Fibroblast of lung (primary cell): Measurements from ENCODE around the gene ETNK2. TPM values are rescaled to one million over a fixed set of nuclear protein-coding genes. Genes with fewer than 3 reads are reported as not detected.

Experiments
- DNase-seq, 2 donors: peaks; one replicate each; pipeline versions ENCODE4 v3.0.0 to v3.0.0-alpha.2; 2010; ENCODE audit warnings: low read depth in 2 of 2
- H2AFZ ChIP-seq: 2 replicates; pipeline ENCODE4 v1.5.1; 2012; ENCODE audit warnings: low read length, control low read depth, inconsistent platforms
- H3K27ac ChIP-seq: 2 replicates; pipeline ENCODE4 v1.5.1; 2011; ENCODE audit warnings: low read length, control low read depth; ENCODE audit not compliant: insufficient read depth
- H3K27me3 ChIP-seq: 2 replicates; pipeline ENCODE4 v1.5.1; 2011; ENCODE audit warnings: mild to moderate bottlenecking, low read length; ENCODE audit not compliant: control insufficient read depth, insufficient read depth
- H3K36me3 ChIP-seq: 2 replicates; pipeline ENCODE4 v1.5.1; 2011; ENCODE audit warnings: low read length; ENCODE audit not compliant: control insufficient read depth, insufficient read depth
- H3K4me1 ChIP-seq: 2 replicates; pipeline ENCODE4 v1.5.1; 2011; ENCODE audit warnings: low read length; ENCODE audit not compliant: control insufficient read depth, insufficient read depth; ENCODE audit errors: extremely low read depth
- H3K4me2 ChIP-seq: 2 replicates; pipeline ENCODE4 v1.5.1; 2011; ENCODE audit warnings: low read length, control low read depth; ENCODE audit not compliant: insufficient read depth; ENCODE audit errors: extremely low read depth
- H3K4me3 ChIP-seq, 4 experiments: fragments of 200-600 bp in 1 of 4; sonication (generic) in 1 of 4; replicated peaks in 1 of 4; 2 replicates each; pipeline ENCODE4 v1.5.1; 2011 to 2016; ENCODE audit warnings: low read length in 4 of 4, low read depth in 3 of 4, mild to moderate bottlenecking in 3 of 4, control low read depth in 2 of 4, inconsistent platforms in 1 of 4, mixed read lengths in 1 of 4; ENCODE audit not compliant: insufficient read depth in 1 of 4; ENCODE audit errors: control extremely low read depth in 1 of 4
- H3K79me2 ChIP-seq: 2 replicates; pipeline ENCODE4 v1.5.1; 2012; ENCODE audit warnings: mild to moderate bottlenecking, low read length, inconsistent platforms; ENCODE audit not compliant: control insufficient read depth, insufficient read depth
- H3K9ac ChIP-seq: 2 replicates; pipeline ENCODE4 v1.5.1; 2011; ENCODE audit warnings: mild to moderate bottlenecking, low read length, control low read depth; ENCODE audit not compliant: insufficient read depth
- H3K9me3 ChIP-seq: 2 replicates; pipeline ENCODE4 v1.5.1; 2012; ENCODE audit warnings: low read depth, low read length; ENCODE audit not compliant: control insufficient read depth, insufficient read depth
- H4K20me1 ChIP-seq: 2 replicates; pipeline ENCODE4 v1.5.1; 2011; ENCODE audit warnings: low read length; ENCODE audit not compliant: control insufficient read depth, insufficient read depth; ENCODE audit errors: extremely low read depth
- EZH2 ChIP-seq: IDR thresholded peaks from 2 replicates; pipeline ENCODE4 v1.5.1; 2012; ENCODE audit warnings: low read length, control low read depth, mild to moderate bottlenecking; ENCODE audit errors: missing control alignments
- polyA plus RNA-seq, 2 donors: library from polyadenylated mRNA; depleted of rRNA in 1 of 2; stranded (reverse) in 1 of 2; unstranded in 1 of 2; fragments of >200 nt; gene quantifications; 2 replicates each; pipeline ENCODE4 v1.2.1, GENCODE V29; 2011 to 2012; ENCODE audit warnings: missing spikeins in 1 of 2
- total RNA-seq: library from RNA; depleted of rRNA; stranded (reverse); fragments of >200 nt; gene quantifications from 2 replicates; pipeline ENCODE4 v1.2.1, GENCODE V29; 2014
- TF ChIP-seq, protein P1 (sequence below), 2 donors: IDR thresholded peaks in 1 of 2; conservative IDR thresholded peaks in 1 of 2; 1 replicate in 1 of 2; 2 replicates in 1 of 2; pipeline ENCODE4 v1.5.1; 2011 to 2012; ENCODE audit warnings: low read length in 2 of 2, control low read depth in 1 of 2, inconsistent platforms in 1 of 2, low read depth in 1 of 2, mild to moderate bottlenecking in 1 of 2

Gene ETNK2
- total and polyA plus RNA-seq, 2 donors (not counting 1 experiment from before 2014, with no cell fraction given), result 1.7 to 4.0 TPM

DNA sequence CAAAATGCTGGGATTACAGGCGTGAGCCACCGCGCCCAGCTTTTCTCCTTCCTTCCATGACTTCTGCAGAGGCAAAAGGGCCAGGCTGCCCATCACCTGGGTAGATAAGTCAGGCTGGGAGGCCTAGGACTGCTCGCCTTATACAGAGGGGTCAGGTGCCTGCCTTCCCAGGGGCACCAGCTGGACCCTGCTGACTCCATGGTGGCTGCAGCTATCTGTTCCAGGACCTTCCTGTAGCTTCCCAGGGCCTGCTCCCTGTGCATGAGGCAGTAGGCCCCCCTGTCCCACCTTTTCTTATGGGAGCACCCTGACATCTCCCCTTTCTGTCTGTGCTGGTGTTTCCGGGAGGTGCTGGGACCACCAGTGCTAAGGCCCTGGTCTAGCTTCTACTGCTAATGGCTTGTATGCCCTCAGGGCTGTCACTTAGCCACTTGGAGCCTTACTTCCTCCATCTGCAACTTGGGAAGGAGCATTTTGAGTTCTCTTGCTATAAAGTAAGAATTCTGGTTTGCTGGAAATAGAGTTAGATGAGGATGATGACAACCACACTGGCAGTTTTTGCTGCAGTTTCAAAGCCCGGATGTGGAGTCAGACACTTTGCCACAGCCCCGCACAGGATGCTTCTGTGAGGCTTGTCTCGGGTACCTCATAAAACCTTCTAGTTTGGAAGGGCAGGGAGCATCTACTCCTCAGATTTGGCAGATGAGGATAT, 64.5 kb downstream of the ETNK2 start:
- Histone ChIP-seq H2AFZ (no peak overlapping the region), H3K4me3 (no peak overlapping the region), H3K27me3 (no peaks in the 10 kb centered on the region), H3K79me2 (no peaks in the 10 kb centered on the region), H3K9ac (no peak overlapping the region), H3K27ac (no peak overlapping the region), H3K9me3 (no peaks in the 10 kb centered on the region), H3K36me3 (no peaks in the 10 kb centered on the region), H4K20me1 (no peaks in the 10 kb centered on the region), H3K4me2 (no peak overlapping the region), H3K4me1 (peaks cover 5% of the 10 kb centered on the region)
- DNase-seq, result no peak
- TF ChIP-seq EZH2, result no peak
- TF ChIP-seq, protein P1, sequence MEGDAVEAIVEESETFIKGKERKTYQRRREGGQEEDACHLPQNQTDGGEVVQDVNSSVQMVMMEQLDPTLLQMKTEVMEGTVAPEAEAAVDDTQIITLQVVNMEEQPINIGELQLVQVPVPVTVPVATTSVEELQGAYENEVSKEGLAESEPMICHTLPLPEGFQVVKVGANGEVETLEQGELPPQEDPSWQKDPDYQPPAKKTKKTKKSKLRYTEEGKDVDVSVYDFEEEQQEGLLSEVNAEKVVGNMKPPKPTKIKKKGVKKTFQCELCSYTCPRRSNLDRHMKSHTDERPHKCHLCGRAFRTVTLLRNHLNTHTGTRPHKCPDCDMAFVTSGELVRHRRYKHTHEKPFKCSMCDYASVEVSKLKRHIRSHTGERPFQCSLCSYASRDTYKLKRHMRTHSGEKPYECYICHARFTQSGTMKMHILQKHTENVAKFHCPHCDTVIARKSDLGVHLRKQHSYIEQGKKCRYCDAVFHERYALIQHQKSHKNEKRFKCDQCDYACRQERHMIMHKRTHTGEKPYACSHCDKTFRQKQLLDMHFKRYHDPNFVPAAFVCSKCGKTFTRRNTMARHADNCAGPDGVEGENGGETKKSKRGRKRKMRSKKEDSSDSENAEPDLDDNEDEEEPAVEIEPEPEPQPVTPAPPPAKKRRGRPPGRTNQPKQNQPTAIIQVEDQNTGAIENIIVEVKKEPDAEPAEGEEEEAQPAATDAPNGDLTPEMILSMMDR (conservative IDR thresholded peaks at IDR 0.05 in 1 of 2, IDR thresholded peaks at IDR 0.05 in 1 of 2; ENCODE audit: low read depth in 1 of 2, low read length in 2 of 2), result no peak

DNA sequence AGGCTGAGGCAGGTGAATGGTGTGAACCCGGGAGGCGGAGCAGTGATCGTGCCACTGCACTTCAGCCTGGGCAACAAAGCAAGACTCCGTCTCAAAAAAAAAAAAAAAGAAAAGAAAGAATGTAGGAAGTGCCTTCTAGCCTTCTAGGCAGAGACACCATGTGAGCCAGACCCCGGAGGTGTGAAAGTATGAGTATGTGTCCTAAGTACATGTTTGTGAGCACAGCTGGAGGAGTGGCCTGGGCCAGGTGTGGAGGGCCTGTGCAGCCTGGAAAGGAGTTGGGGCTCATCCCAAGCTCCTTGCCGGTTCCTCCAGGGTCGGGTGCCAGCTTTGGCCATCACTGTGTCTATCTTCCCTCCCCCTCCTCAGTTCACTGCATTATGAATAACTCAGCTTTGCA, 66.0 kb downstream of the ETNK2 start:
- H3K27ac ChIP-seq, result no peak overlapping the region
- no peaks in the 10 kb centered on the region for H3K27me3 ChIP-seq
- H3K79me2 ChIP-seq, result no peaks in the 10 kb centered on the region
- H3K9ac ChIP-seq, result no peak overlapping the region
- no peak overlapping the region for H2AFZ ChIP-seq
- TF ChIP-seq EZH2, result no peak
- no peaks in the 10 kb centered on the region for H3K36me3 ChIP-seq
- peaks cover 5% of the 10 kb centered on the region for H3K4me1 ChIP-seq
- no peak overlapping the region for H3K4me3 ChIP-seq
- H3K9me3 ChIP-seq, result no peaks in the 10 kb centered on the region
- H3K4me2 ChIP-seq, result no peak overlapping the region
- DNase-seq, result no peak
- no peaks in the 10 kb centered on the region for H4K20me1 ChIP-seq

DNA sequence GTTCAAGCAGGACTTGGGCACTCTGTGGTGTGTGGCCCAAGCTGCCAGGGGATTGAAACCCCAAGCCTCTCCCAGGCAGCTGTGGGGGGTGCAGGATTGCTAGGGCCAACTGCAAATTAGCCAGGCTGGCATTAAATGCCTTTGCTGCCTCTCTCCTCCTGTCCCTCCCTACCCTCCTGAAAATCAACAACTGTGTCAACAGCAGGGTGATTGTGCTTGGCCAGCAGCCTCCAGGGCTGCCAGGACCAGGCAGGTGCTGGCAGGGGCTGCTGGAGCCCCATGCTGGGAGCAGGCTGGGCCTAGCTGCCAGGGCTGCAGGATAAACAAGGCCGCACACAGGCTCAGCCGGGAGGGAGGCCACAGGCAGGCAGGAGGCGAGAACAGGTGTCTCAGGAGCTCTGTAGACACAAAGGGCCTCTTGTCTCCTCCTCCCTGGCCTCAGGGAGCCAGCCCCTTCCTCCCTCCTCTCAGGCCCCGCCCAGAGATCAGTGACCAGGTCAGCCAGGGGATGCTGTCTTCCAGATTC, 67.5 kb downstream of the ETNK2 start:
- Histone ChIP-seq H3K4me2 (no peak overlapping the region), H2AFZ (no peak overlapping the region), H3K4me1 (peaks cover 15% of the 10 kb centered on the region), H3K79me2 (no peaks in the 10 kb centered on the region), H3K27ac (no peak overlapping the region), H3K9me3 (no peaks in the 10 kb centered on the region), H4K20me1 (no peaks in the 10 kb centered on the region), H3K4me3 (no peak overlapping the region), H3K9ac (no peak overlapping the region), H3K27me3 (no peaks in the 10 kb centered on the region), H3K36me3 (no peaks in the 10 kb centered on the region)
- DNase-seq, result no peak
- TF ChIP-seq, protein P1 (conservative IDR thresholded peaks at IDR 0.05 in 1 of 2, IDR thresholded peaks at IDR 0.05 in 1 of 2; ENCODE audit: low read depth in 1 of 2, low read length in 2 of 2), result no peak
- TF ChIP-seq EZH2, result no peak
